Stimulated activated CD4-positive, alpha-beta T cell treated with anti-CD3 and anti-CD28 coated beads, TNF-alpha, amount 100 ng/mL, for 1 hour (primary cell): ENCODE measurements around the gene INO80D.
A peak's percentile ranks its signal among the peaks of the same experiment; 100 is the strongest.
"Not testable (repeated sequence)": the region's sequence is repeated elsewhere in the genome, so short reads cannot be mapped to it uniquely, and the experiment has no call there.

Experiments used
- DNase-seq, 3 donors: peaks; one replicate each; pipeline ENCODE4 v3.0.0-alpha.2; 2020; ENCODE audit warnings: low read depth in 3 of 3, low spot score in 1 of 3

INO80D gene

GRCh38 chr2:206084870-206085741, 868 bp downstream of the INO80D start:
- DNase-seq = peak in 2 of 3 donors; percentile 11 to 27

DNA sequence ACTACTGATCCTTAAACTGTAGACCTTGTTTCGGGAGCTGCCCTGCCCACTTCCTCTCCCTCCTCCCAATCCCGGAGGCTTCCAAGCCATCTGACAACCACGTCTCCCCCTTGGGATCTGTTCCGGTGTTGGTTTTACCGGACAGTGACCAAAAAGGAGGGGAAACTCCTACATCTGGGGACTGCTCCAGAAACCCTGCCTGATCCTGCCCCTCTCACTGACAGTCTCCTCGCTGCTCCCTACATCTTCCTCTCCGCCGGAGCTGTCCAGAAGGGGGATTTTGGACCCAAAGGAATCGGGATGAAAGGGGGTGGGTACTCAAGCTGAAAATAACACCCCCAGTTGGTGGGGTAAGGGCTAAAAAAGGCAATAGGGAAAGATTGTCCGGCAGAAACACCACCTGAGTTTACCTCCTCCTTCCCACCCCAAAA, 1.5 kb downstream of the INO80D start:
- DNase-seq = no peak

DNA sequence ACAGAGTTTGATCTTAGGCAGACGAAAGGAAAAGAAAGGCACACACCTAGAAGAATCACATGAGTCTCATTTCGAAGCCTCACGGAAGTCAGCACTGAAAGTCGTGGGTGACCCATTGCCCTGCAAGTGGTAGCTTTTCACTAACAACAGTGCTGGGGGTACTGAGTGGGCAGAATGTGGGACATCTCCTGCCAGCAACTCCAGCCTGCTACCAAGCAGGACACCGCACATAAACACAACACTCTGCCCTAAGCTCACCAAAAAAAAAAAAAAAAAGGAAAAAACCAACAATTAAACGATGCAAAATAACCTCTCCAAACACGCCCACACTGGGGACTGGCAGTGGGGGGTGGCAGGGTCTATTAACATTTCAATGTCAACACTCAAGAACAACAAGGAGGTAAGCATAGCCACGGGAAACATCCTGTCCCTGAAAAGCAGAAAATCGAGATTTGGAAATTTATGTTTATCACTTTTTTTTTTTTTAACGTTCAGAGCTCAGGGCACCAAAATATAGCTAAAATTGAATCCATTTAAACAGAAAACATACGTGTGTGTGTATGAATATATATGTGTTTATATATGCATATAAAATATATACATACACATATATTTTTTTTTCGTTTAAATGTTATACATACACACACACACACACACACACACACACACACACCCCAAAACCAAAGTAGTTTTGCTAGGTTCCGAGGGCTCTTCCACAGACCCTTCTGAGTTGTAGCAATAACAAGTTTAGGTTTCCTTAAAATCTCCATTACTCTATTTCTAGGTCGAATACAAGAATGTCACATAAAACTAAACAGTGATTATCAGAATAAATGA, 2.2 kb downstream of the INO80D start:
- DNase-seq = no peak

DNA sequence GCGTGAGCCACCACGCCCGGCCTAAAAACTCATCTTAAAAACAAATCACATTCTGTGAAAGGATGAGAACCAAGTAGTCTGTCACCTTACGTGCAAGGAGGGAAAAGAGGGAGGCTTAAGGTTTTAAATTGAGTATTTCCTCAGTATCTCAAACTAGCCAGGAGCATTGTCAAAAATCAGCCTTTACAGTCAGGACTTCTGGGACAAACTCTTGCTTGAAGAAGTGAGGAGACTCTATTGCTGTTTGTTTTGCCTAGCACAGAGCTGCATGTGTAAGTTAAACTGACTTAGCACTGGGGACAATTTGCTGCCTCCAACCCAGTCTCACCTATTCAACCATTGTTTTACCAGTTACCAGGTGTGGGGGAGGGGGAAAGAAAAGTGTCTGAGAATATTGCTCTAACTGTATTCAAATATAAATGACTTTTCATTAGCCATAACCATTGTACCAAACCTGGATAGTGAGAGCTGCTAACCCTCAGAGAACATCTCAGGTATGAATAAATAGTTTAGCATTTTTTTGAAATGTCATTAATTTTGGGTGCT, 3.6 kb downstream of the INO80D start:
- no peak for DNase-seq

- no peak for DNase-seq
These were observed 5.0 kb downstream of the INO80D start for GRCh38 chr2:206080927-206081326.

DNA sequence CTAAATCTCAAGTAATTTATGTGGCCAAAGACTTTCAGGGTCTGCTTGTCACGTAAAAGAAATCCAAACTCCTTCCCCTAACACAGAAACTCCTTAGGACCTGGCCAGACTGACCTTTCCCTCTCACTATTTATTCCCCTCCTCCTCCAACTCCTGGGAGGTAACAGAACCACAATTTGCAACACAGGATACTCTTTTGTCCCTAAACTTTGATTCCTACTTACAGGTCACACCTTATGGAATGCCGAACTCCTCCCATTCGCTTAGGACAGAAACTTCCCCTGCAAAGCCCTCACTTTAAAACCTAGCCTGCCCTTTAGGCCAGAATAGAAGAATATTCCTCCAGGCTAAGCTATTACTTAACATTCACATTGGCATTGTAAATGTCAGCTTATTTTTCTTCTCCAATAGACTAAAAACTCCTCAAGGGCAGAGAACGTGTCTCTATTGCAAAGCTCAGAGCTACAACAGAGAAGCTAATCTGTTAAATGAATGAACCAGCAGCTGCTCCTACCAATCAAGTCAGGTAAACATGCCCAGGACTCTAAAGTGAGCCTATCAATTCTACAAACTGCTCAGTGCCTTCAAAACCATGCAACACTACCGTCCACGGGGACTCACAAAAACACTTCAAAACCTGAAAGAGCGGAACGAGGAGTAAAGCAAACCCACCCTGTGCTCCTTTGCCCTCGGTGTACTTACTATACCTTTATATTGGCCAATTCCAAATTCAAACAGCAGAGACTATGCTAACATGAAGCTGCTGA, 6.1 kb downstream of the INO80D start:
- no peak for DNase-seq

GRCh38 chr2:206077879-206078278, 8.1 kb downstream of the INO80D start:
- DNase-seq = not testable (repeated sequence)

DNA sequence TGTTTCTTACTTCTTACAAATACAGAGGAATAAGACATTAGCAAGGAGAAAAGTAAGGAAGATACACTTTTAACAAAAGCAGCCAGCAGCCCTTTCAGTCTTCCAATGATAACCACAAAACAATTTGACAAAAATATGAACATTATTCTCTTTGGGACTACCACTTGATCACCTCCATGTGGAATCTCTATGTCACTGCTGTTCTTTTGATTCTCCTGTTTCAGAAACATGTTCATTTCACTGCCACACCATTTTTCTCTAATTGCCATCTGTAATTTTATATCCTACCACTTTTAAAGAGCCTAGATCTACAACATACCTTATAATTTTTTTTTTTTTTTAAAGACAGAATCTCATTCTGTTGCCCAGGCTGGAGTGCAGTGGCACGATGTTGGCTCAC, 10.9 kb downstream of the INO80D start:
- DNase-seq = no peak

- DNase-seq = no peak
These were observed 14.2 kb downstream of the INO80D start for GRCh38 chr2:206071807-206072206.

DNA sequence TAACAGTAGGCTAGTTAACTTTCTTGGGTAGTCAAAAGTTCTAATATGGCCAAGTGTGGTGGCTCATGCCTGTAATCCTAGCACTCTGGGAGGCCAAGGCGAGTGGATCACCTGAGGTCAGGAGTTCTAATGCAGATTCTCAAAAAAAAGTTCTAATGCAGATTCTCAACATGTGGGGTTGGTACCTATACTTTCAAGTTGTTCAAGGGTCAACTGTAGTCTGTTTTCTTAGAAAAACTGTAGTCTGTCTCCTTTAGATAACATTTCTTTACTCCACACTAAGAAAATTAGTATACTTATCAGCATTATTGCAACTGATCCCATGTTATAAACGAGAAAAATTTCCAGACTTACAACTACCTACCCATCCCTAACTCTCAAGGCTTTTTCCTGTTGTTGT, 16.6 kb downstream of the INO80D start:
- DNase-seq = no peak

DNA sequence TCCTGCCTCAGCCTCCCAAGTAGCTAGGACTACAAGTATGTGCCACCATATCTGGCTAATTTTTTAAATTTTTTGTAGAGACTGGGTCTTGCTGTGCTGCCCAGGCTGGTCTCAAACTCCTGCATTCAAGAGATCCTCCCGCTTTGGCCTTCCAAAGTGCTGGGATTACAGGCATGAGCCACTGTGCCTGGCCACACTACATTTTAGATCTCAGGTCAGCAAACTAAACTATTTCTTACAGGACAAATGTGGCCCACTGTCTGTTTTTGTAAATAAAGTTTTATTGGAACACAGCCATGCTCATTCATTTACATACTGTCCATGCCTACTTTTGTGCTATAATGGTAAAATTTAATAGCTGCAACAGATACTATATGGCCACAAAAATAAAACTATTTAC, 17.8 kb downstream of the INO80D start:
- no peak for DNase-seq

- no peak for DNase-seq
These were observed 21.9 kb downstream of the INO80D start for GRCh38 chr2:206064077-206064476.

GRCh38 chr2:206063635-206064034, 22.3 kb downstream of the INO80D start:
- no peak for DNase-seq

GRCh38 chr2:206062724-206063123, 23.2 kb downstream of the INO80D start:
- no peak for DNase-seq

- no peak for DNase-seq
These were observed 29.7 kb downstream of the INO80D start for GRCh38 chr2:206056286-206056685.

GRCh38 chr2:206054952-206055351, 31.0 kb downstream of the INO80D start:
- DNase-seq = no peak

DNA sequence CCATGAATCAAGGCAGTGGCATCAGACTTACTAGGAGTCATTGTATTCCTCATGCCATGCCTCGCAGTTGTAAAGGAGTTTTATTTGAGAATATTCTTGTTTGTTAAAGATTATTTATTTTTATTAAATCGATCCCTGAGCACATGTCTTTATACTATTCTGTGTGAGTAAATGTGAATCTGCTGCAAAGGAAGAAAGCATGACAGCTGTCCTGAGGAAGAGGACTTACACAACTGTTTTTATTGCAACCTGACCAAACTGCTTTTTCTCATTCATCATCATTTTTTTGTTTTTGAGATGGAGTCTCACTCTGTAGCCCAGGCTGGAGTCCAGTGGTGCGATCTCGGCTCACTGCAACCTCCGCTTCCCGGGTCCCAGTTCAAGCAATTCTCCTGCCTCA, 34.1 kb downstream of the INO80D start:
- no peak for DNase-seq

- DNase-seq = no peak
These were observed 36.6 kb downstream of the INO80D start for GRCh38 chr2:206049392-206049791.

- DNase-seq = no peak
These were observed 40.7 kb downstream of the INO80D start for GRCh38 chr2:206045251-206045650.

DNA sequence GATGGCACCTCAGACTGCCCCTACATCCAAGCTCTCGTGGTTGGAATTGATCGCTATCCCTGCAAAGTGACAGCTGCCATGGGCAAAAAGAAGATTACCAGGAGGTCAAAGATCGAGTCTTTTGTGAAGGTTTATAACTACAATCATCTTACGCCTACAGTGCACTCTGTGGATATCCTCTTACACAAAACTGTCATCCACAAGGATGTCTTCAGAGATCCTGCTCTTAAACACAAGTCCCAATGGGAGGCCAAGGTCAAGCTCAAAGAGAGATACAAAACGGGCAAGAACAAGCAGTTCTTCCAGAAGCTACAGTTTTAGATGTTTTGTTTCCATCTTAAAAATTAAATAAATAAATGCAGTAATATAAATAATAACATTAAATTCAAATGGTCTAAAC, 45.4 kb downstream of the INO80D start:
- no peak for DNase-seq

DNA sequence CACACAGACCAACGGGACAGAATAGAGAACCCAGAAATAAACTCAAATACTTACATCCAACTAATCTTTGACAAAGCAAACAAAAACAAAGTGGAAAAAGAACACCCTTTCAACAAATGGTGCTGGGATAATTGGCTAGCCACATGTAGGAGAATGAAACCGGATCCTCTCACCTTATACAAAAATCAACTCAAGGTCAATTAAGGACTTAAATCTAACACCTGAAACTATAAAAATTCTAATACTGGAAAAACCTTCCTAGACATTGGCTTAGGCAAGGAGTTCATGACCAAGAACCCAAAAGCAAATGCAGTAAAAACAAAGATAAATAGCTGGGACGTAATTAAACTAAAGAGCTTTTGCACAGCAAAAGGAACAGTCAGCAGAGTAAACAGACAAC, 50.6 kb downstream of the INO80D start:
- DNase-seq = not testable (repeated sequence)
